GM12865 (cell line): ENCODE results near the gene SPINT2.
"Not testable (repeated sequence)": the region's sequence is repeated elsewhere in the genome, so short reads cannot be mapped to it uniquely, and the experiment has no call there.

Experiments
- DNase-seq: peaks from one replicate; pipeline ENCODE4 v3.0.0; 2010; ENCODE audit warnings: low read depth
- H3K4me3 ChIP-seq: 2 replicates; pipeline ENCODE4 v1.5.1; 2011; ENCODE audit warnings: mild to moderate bottlenecking, low read depth, low read length, control low read depth
- TF ChIP-seq, protein P1 (sequence below): IDR thresholded peaks from 2 replicates; pipeline ENCODE4 v1.5.1; 2011; ENCODE audit warnings: low read length, control low read depth, low read depth, inconsistent platforms; ENCODE audit not compliant: insufficient read depth; ENCODE audit errors: missing control alignments

The SPINT2 gene

DNA sequence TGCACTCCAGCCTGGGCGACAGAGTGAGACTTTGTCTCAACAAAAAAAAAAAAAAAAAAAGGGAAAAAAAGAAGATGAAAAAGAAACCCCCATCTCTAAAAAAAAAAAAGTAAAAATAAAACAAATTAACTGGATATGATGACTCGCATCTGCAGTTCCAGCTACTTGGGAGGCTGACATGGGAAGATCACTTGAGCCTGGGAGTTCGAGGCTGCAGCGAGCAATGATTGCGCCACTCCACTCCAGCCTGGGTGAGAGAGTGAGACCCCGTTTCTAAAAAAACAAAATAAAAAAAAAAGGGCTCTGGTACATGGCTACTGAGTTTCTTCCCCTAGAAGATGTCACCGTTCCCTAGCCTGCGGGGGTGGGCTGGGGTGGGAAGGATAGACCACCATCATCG, 68.9 kb downstream of the SPINT2 start:
- TF ChIP-seq, protein P1, sequence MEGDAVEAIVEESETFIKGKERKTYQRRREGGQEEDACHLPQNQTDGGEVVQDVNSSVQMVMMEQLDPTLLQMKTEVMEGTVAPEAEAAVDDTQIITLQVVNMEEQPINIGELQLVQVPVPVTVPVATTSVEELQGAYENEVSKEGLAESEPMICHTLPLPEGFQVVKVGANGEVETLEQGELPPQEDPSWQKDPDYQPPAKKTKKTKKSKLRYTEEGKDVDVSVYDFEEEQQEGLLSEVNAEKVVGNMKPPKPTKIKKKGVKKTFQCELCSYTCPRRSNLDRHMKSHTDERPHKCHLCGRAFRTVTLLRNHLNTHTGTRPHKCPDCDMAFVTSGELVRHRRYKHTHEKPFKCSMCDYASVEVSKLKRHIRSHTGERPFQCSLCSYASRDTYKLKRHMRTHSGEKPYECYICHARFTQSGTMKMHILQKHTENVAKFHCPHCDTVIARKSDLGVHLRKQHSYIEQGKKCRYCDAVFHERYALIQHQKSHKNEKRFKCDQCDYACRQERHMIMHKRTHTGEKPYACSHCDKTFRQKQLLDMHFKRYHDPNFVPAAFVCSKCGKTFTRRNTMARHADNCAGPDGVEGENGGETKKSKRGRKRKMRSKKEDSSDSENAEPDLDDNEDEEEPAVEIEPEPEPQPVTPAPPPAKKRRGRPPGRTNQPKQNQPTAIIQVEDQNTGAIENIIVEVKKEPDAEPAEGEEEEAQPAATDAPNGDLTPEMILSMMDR = no peak
- DNase-seq = no peak
- H3K4me3 ChIP-seq = no peak overlapping the region

DNA sequence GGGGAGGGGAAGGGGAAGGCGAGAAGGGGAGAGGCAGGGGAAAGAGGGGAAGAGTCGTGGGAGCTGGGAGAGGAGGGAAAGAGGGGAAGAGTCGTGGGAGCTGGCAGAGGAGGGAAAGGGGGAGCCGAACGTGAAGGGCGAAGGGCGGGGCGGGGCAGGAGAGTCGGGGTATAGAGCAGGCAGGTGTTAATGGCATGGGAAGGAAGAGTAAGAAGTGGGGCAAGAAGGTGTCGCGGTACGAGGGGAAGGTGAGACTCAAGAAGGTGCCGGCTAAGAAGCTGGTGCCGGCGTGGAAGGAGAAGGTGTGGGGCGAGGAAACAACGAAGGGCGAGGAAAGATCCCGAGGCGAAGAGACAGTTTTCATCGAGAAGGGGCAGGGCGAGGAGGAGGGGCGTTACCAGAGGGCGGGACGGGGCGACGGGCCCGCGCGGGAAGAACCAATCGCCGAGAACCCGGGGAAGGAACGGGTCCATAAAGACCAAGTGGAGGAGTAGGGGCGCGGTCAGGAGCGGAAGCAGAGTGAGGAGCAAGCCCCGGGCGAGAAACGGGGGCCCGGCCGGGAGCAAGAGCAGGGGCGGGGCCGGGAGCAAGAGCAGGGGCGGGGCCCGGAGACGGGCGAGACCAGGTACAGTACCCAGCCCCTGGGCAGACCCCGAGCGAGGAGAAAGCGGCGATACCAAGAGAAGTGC, 71.7 kb downstream of the SPINT2 start:
- H3K4me3 ChIP-seq = peak overlapping the region; percentile 77
- DNase-seq = peak; percentile 98
- TF ChIP-seq, protein P1 = no peak

DNA sequence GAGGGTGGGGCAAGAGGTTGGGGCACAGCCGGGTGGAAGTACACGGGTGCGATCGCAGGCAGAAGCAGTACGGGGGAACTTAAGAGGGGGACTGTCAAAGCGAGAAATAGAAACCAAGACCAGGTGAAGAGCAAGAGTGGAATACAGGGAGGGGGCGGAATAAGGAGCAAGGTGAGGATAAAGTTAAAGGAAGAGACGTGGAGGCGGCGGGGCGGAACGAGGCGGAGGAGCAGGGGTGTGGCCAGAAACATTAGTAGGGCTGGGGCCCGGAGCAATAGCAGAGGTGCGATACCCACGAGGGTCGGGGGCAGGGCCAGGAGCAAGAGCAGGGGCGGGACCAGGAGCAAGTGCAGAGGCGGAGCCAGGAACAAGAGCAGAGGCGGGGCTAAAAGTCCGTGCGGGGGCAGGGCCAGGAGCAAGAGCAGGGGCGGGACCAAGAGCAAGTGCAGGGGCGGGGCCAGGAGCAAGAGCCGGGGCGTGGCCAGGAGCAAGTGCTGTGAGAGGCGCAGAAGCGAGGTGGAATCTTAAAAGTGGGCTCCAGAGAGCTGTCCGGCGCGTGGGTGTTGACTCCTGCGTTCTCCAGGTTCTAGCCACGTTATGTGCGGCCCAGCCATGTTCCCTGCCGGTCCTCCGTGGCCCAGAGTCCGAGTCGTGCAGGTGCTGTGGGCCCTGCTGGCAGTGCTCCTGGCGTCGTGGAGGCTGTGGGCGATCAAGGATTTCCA, 72.4 kb downstream of the SPINT2 start:
- TF ChIP-seq, protein P1 = no peak
- peak overlapping the region; percentile 77 for H3K4me3 ChIP-seq
- peak; percentile 98 for DNase-seq

DNA sequence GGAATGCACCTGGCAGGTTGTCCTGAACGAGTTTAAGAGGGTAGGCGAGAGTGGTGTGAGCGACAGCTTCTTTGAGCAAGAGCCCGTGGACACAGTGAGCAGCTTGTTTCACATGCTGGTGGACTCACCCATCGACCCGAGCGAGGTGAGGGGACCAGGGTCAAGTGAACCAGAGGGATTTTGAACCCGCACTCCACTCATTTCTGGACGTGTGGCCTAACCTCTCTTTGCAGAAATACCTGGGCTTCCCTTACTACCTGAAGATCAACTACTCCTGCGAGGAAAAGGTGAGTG, 72.9 kb downstream of the SPINT2 start:
- TF ChIP-seq, protein P1 = no peak
- DNase-seq = no peak
- peak overlapping the region; percentile 77 for H3K4me3 ChIP-seq

DNA sequence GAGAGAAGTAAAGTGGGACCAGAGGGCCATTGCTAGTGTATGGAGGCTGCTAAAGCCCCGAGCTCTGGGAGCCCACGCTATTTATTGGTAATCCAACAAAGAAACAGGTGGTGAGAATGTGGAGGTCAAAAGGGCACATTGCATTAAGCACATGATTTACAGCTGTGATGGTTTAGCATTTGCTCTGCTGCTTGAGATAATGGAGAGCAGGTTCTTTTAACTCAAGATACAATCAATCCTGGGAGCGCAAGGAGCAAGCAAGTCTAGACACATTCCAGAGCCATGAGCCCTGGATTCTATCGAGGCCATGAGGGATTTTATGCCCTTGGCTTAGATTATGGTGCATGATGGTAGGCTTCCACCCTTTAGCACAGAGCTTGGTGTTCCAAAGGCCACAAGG, 74.6 kb downstream of the SPINT2 start:
- DNase-seq, H3K4me3 ChIP-seq: not testable (repeated sequence)

DNA sequence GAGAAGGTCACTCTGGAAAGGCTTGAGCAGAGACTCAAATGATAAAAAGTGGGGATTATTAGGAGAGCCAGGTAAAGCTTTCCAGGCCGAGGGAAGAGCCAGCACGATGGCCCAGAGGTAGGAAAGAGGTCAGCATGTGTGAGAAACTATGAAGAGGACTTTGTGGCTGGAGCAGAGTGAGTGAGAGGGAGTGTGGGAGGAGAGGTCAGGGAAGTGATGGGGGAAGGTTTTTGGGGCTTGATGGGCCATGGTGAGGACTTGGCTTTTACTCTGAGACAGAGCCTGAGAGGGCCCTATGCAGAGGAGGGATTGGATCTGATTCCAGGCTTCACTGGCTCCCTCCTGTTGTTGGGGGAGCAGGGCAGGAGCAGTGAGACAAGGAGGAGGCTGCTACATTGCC, 76.6 kb downstream of the SPINT2 start:
- no peak overlapping the region for H3K4me3 ChIP-seq
- TF ChIP-seq, protein P1 = no peak

More for the DNA sequence above, 76.6 kb downstream of the SPINT2 start:
- DNase-seq = no peak
